Central memory CD4-positive, alpha-beta T cell (primary cell): Measurements from ENCODE around the gene RCOR1.
"Not testable (repeated sequence)": the region's sequence is repeated elsewhere in the genome, so short reads cannot be mapped to it uniquely, and the experiment has no call there.

ENCODE experiments used
- DNase-seq: peaks from one replicate; pipeline ENCODE4 v3.0.0; 2022

RCOR1 gene

GRCh38 chr14:102571478-102572042 is 20.9 kb upstream of the RCOR1 start:
- DNase-seq: no peak

DNA sequence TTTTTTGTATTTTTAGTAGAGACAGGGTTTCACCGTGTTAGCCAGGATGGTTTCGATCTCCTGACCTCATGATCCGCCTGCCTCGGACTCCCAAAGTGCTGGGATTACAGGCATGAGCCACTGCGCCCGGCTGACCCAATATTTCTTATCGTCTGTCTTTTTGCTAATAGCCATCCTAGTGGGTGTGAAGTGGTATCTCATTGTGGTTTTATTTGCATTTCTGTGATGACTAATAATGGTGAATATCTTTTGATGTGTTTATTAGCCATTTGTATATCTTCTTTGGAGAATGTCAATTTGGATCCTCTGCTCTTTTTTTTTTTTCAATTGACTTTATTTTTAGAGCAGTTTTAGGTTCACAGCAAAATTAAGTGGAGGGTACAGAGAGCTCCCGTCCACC is 19.3 kb upstream of the RCOR1 start:
- DNase-seq: not testable (repeated sequence)

- no peak for DNase-seq
These were observed 18.8 kb upstream of the RCOR1 start for GRCh38 chr14:102573591-102574046.

DNA sequence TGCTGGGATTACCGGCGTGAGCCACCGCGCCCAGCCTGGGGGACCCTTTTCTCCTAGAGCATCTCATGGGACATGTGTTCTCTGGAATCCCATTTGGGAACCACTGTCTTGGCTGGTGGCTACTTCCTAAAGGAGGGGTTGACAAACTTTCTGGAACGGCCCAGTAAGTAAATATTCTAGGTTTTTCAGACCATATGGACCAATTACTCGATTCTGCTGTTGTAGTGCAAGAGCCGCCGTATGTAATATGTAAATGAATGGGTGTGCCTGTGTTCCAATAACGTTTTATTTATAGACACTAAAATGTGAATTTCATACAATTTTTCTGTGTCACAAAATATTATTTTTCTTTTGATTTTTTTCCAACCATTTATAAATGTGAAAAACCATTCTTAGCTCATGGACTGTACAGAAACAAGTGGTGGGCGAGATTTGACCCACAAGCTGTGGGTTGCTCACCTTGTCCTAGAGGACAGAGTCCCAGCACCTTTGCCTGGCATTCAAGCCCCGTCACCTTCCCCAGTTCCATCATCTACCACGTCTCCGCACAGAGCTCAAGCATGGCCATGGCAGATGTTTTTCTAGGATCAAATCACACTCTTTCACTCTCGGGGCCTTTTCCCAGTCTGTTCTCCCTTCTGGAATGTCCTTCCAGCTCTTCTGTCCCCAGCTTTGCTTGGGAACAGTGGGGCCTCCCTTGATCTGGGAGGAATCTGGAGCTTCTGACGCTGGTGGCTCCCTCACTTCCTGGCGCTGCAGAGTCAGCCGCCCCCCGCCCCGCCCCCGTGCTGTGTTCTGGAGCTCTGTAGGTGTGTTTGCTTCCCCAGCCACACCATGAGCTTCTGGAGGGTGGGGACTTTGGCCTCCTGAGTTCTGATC is 17.9 kb upstream of the RCOR1 start:
- no peak for DNase-seq

DNA sequence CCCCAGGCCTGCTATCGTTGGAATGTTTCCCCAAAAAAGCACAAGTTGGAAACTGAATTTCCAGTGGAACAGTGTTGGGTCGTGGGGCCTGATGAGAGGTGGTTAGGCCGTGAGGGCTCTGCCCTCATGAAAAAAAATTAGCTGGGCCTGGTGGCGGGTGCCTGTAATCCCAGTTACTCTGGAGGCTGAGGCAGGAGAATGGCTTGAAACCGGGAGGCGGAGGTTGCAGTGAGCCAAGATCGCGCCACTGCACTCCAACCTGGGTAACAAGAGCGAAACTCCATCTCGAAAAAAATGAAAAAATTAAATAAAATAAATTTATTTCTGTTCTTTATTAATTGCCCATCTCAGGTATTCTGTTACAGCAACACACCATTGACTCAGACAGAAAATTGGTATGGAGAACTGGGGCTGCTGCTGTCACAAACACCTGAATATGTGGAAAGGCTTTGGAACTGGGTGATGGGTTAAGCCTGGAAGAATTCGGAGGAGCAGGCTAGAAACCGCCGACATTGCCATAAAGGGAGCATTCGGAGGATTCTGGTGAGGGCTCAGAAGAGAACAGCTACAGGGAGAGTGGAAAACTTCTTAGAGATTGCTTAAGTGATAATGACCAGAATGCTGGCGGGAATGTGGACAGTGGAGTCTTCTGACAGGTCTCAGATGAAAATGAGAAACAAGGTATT is 17.1 kb upstream of the RCOR1 start:
- no peak for DNase-seq

- DNase-seq: not testable (repeated sequence)
These were observed 16.5 kb upstream of the RCOR1 start for GRCh38 chr14:102575846-102576428.

DNA sequence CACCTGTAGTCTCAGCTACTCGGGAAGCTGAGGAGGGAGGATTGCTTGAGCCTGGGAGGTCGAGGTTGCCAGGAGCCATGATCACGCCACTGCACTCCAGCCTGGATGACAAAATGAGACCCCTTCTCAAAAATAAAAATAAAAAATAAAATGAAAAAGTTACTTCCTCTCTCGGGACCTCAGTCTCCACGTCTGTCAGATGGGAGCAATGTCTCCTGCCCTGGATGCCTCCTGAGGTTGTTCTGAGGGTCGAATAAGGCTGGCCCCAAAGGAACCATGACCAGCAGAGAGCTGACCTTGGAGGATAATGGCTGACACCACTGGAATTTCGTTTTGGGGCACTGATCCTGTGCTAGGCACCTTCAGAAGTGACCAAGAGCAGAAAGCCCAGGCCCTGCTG is 13.6 kb upstream of the RCOR1 start:
- DNase-seq: no peak

- DNase-seq: no peak
These were observed 12.5 kb upstream of the RCOR1 start for GRCh38 chr14:102579696-102580549.

DNA sequence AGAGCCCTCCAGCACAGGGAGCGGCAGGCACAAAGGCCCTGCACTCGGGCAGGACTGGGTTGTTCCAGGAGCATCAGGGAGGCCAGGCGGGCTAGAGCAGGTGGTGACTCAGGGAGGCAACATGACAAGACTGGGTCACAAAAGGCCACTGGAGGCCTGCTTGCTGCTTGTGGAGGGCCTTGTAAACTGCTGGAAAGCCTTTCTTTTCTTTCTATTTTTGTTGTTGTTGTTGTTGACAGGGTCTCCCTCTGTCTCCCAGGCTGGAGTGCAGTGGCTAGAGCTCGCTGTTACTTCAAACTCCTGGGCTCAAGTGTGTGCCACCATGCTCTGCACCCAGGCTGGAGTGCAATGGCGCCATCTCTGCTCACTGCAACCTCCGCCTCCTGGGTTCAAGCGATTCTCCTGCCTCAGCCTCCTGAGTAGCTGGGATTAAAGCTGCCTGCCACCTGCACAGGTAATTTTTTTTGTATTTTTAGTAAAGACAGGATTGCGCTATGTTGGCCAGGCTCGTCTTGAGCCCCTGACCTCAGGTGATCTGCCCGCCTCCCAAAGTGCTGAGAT is 11.8 kb upstream of the RCOR1 start:
- no peak for DNase-seq

DNA sequence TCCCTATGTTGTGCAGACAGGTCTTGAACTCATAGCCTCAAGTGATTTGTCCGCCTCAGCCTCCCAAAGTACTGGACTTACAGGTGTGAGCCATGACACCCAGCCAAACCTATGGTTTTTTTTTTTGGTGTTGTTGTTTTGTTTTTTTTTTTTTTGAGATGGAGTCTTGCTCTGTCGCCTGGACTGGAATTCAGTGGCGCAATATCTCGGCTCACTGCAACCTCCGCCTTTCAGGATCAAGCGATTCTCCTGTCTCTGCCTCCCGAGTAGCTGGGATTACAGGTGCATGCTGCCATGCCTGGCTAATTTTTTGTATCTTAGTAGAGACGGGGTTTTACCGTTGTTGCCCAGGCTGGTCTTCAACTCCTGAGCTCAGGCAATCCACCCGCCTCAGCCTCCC is 11.3 kb upstream of the RCOR1 start:
- DNase-seq: no peak

DNA sequence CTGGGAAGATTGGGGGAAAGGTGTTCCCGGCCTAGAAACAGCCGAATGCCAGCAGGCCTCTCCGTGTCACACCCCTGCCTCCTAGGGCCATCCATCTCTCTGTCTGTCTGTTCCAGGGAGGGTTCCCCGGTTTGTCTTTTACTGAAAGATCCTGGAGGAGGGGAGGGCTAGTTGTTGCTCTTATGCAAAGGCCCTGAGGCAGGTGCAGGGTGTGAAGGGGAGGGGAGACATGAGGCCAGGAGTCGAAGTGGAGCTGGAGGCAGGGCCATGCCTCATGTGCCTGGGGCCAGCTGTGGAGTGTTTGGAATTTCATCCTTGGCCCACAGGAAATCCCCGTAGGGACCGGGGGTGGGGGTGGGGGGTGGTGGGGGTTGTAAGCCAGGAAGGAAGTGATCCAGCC is 8.7 kb upstream of the RCOR1 start:
- DNase-seq: no peak

GRCh38 chr14:102584871-102585869 is 7.3 kb upstream of the RCOR1 start:
- no peak for DNase-seq

GRCh38 chr14:102586420-102587104 is 5.9 kb upstream of the RCOR1 start:
- DNase-seq: no peak

GRCh38 chr14:102588821-102589220 is 3.6 kb upstream of the RCOR1 start:
- no peak for DNase-seq

DNA sequence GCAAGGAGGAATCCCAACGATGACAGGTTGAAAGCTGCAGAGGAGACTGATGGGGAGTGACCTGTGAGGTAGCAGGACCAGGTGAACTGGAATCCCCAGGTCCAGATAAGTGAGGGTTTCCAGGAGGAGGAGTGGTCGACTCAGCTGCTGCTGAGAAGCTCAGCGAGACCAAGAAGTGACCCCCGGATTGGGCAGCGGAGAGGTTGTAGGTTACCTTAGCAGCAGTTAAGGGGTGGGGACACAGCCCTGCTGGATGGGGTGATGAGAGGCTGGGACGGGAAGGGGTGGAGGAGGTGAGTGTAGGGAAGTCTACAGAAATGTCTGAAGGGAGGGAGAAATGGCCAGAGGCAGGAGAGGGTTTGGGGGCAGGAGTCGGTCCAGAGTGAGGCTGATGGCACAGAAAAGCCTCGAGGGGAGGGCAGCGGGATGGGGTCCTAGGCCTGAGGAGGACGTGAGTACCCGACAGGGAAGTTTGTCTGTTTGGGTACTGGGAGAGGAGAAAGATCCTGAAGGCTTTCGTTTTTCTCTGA is 2.6 kb upstream of the RCOR1 start:
- no peak for DNase-seq

DNA sequence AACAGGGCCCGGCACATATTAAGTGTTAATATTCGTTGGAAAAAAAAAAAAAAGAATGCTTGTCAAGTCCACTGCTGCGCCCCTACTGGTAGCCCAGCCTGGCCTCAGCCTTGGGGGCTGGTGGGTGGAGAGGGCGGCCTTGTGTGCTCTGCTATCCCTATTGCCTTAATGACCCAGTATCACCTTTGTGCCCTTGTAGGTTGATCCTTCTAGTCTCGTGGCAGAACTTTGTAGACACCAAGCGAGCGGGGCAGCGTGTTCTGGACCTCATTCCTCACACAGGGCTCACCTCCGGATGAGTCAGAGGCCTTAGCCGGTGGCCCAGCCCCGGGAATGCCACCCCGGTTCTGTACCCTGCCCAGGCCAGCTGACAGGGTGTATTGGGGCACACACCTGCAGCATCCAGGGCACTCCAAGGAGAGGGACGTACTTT is 1.8 kb upstream of the RCOR1 start:
- no peak for DNase-seq

DNA sequence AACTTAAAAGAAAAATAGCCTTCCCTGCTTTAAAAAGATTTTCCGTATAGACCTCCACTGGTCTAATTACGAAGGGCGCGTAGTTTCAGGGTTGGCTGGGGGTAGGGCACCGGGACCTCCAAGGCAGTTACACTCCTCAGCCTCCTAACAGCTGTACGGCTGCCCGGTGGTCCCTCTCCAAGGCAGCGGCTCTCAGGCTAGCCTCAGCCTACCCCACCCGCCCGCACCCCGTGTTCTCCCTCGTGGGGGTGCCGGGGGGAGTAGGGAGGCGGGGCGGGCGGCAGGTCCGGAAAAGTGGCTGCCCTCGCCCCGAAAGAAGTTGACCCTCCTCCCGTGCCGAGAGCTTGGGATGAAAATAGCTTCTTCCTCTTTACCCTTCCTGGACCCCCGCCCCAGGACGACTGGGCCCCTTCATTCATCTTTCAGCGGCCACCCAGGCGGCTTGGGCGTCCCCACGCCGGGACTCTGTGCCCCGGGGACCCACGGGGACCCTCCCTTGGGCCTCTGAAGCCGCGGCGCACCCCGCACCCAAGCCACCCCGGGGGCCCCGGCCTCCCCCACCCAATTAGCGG is 991 bp upstream of the RCOR1 start:
- DNase-seq: peak; percentile 10

DNA sequence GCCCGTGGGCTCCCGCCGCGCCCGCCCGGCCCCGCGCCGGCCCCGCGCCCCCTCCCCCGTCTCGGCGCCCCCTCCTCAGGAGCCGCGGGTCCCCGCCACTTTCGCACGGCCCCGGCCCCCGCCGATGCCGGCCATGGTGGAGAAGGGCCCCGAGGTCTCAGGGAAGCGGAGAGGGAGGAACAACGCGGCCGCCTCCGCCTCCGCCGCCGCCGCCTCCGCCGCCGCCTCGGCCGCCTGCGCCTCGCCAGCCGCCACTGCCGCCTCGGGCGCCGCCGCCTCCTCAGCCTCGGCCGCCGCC is 263 bp downstream of the RCOR1 start:
- DNase-seq: no peak

GRCh38 chr14:102593061-102593824 is 794 bp downstream of the RCOR1 start:
- DNase-seq: peak; percentile 58
